IMR-90 (cell line): Measurements from ENCODE around the gene ZBTB46. TPM values are rescaled to one million over a fixed set of nuclear protein-coding genes. Genes with fewer than 3 reads are reported as not detected.

Source experiments
- ATAC-seq: fragments of 200-7000 bp; cut with Tn5 transposase; 2 replicates; pipeline ENCODE4 v1.9.1; 2020; ENCODE audit warnings: low read depth, mild to moderate bottlenecking, moderate library complexity
- BruUV-seq: library from RNA; stranded (reverse); fragments of 400-500 nt; replicated peaks from 2 replicates; lab custom pipeline; 2021; lab: Mats Ljungman, UMichigan
- CTCF ChIA-PET: fragments of 300-600 bp; formaldehyde crosslinking; extraction: SDS; loops from one replicate; lab custom pipeline; 2021; ENCODE audit warnings: antibody characterized with exemption; lab: Yijun Ruan, JAX
- POLR2A ChIA-PET: fragments of 300-600 bp; sonication (Branson Sonifier 250); formaldehyde crosslinking; loops from one replicate; lab custom pipeline; 2022; ENCODE audit warnings: antibody characterized with exemption; ENCODE audit not compliant: unreplicated experiment; lab: Charles Lee
- DNase-seq: peaks from one replicate; pipeline ENCODE4 v3.0.0; 2013
- H2AFZ ChIP-seq: replicated peaks from 2 replicates; pipeline ENCODE3; 2013; ENCODE audit warnings: low read length, mild to moderate bottlenecking; ENCODE audit not compliant: poor library complexity
- H2AK5ac ChIP-seq: 2 replicates; pipeline ENCODE4 v1.6.1; 2013; ENCODE audit warnings: low read depth, low read length, inconsistent platforms
- H2AK9ac ChIP-seq: replicated peaks from 2 replicates; pipeline ENCODE3; 2013; ENCODE audit warnings: mild to moderate bottlenecking, low read depth, low read length, moderate library complexity; ENCODE audit not compliant: poor library complexity
- H2BK120ac ChIP-seq: 2 replicates; pipeline ENCODE4 v1.6.1; 2013; ENCODE audit warnings: low read depth, low read length, inconsistent platforms
- H2BK15ac ChIP-seq: 3 replicates; pipeline ENCODE4 v1.6.1; 2013; ENCODE audit warnings: low read depth, low read length, inconsistent platforms
- H2BK20ac ChIP-seq: 2 replicates; pipeline ENCODE4 v1.6.1; 2013; ENCODE audit warnings: low read depth, mild to moderate bottlenecking, inconsistent platforms, low read length, moderate library complexity
- H2BK5ac ChIP-seq: 2 replicates; pipeline ENCODE4 v1.6.1; 2013; ENCODE audit warnings: mild to moderate bottlenecking, low read depth, low read length, inconsistent platforms; ENCODE audit not compliant: poor library complexity, severe bottlenecking
- H3K14ac ChIP-seq: replicated peaks from 2 replicates; pipeline ENCODE4 v1.6.1; 2013; ENCODE audit warnings: low read depth, low read length, inconsistent platforms
- H3K18ac ChIP-seq: 2 replicates; pipeline ENCODE4 v1.6.1; 2013; ENCODE audit warnings: low read depth, low read length, control low read depth
- H3K23ac ChIP-seq: 2 replicates; pipeline ENCODE4 v1.6.1; 2013; ENCODE audit warnings: low read depth, low read length, inconsistent platforms
- H3K27ac ChIP-seq: 2 replicates; pipeline ENCODE4 v1.5.1; 2013; ENCODE audit warnings: mild to moderate bottlenecking, control low read depth, low read length; ENCODE audit not compliant: insufficient read depth
- H3K27me3 ChIP-seq: 2 replicates; pipeline ENCODE4 v1.6.1; 2013; ENCODE audit warnings: low read length; ENCODE audit not compliant: control insufficient read depth, insufficient read depth
- H3K36me3 ChIP-seq: 2 replicates; pipeline ENCODE4 v1.6.1; 2013; ENCODE audit warnings: low read length, mixed read lengths; ENCODE audit not compliant: control insufficient read depth, insufficient read depth
- H3K4ac ChIP-seq: 2 replicates; pipeline ENCODE4 v1.6.1; 2013; ENCODE audit warnings: low read depth, low read length, inconsistent platforms
- H3K4me1 ChIP-seq: 2 replicates; pipeline ENCODE4 v1.6.1; 2013; ENCODE audit warnings: low read length, mixed read lengths; ENCODE audit not compliant: control insufficient read depth, insufficient read depth
- H3K4me2 ChIP-seq: 2 replicates; pipeline ENCODE4 v1.6.1; 2013; ENCODE audit warnings: low read depth, mild to moderate bottlenecking, control low read depth, low read length, moderate library complexity
- H3K4me3 ChIP-seq: 2 replicates; pipeline ENCODE4 v1.5.1; 2013; ENCODE audit warnings: low read depth, mild to moderate bottlenecking, control low read depth, low read length, moderate library complexity; ENCODE audit not compliant: insufficient read depth
- H3K56ac ChIP-seq: 2 replicates; pipeline ENCODE4 v1.6.1; 2013; ENCODE audit warnings: low read length, inconsistent platforms; ENCODE audit not compliant: insufficient read depth; ENCODE audit errors: extremely low read depth
- H3K79me1 ChIP-seq, 2 experiments: 2 replicates each; pipeline ENCODE4 v1.6.1; 2013; ENCODE audit warnings: low read length in 2 of 2, inconsistent platforms in 1 of 2, low read depth in 1 of 2
- H3K9ac ChIP-seq: 2 replicates; pipeline ENCODE4 v1.6.1; 2013; ENCODE audit warnings: low read depth, low read length, control low read depth
- H3K9me1 ChIP-seq: 2 replicates; pipeline ENCODE4 v1.6.1; 2013; ENCODE audit warnings: low read length, inconsistent platforms; ENCODE audit not compliant: insufficient read depth
- H3K9me3 ChIP-seq: 2 replicates; pipeline ENCODE4 v1.6.1; 2013; ENCODE audit warnings: low read length; ENCODE audit not compliant: control insufficient read depth, insufficient read depth
- H4K20me1 ChIP-seq: 2 replicates; pipeline ENCODE4 v1.6.1; 2013; ENCODE audit warnings: low read length, inconsistent platforms; ENCODE audit not compliant: insufficient read depth
- H4K5ac ChIP-seq: 2 replicates; pipeline ENCODE4 v1.6.1; 2013; ENCODE audit warnings: mild to moderate bottlenecking, low read depth, low read length, control low read depth
- H4K8ac ChIP-seq, 2 experiments: 2 replicates each; pipeline ENCODE4 v1.6.1; 2013; ENCODE audit warnings: low read depth in 2 of 2, low read length in 2 of 2, control low read depth in 1 of 2, inconsistent platforms in 1 of 2
- H4K91ac ChIP-seq: 2 replicates; pipeline ENCODE4 v1.6.1; 2013; ENCODE audit warnings: low read depth, low read length, inconsistent platforms; ENCODE audit not compliant: insufficient read depth
- POLR2A ChIP-seq: IDR thresholded peaks from 2 replicates; pipeline ENCODE4 v1.6.1; 2012; ENCODE audit warnings: mild to moderate bottlenecking, low read depth, low read length
- WGBS, 2 experiments: methylation state at CpG; one replicate each; pipeline versions ENCODE4 v1.1.5 to v1.1.7; 2013; ENCODE audit warnings: missing lambda C conversion rate in 2 of 2; ENCODE audit not compliant: insufficient read length in 1 of 2; ENCODE audit errors: extremely low coverage in 2 of 2; 5-methylcytosine and 5-hydroxymethylcytosine counted together
- dilution Hi-C: fragments of 300-500 bp; cut with HindIII; formaldehyde crosslinking; loops from one replicate; pipeline ENCODE4 v1.14.3; 2018; ENCODE audit warnings: low sequenced_read_pairs; ENCODE audit not compliant: unreplicated experiment
- in situ Hi-C: fragments of 300-500 bp; cut with MboI; formaldehyde crosslinking; loops from 3 replicates; pipeline ENCODE4 v1.14.3; 2019; ENCODE audit warnings: low sequenced_read_pairs, inconsistent platforms, mixed read lengths
- intact Hi-C: fragments of 100-400 bp; cut with micrococcal nuclease; formaldehyde crosslinking; loops from 2 replicates; pipeline ENCODE4 v1.10.0; 2022
- polyA plus RNA-seq, 3 experiments: library from polyadenylated mRNA; depleted of rRNA; stranded (reverse); fragments of >200 nt; gene quantifications; 2 replicates each; pipeline ENCODE4 v1.2.3, GENCODE V29; 2012; ENCODE audit warnings: low replicate concordance in 1 of 3
- total RNA-seq: library from RNA; depleted of rRNA; stranded (reverse); fragments of >200 nt; gene quantifications from 2 replicates; pipeline ENCODE4 v1.2.3, GENCODE V29; 2012

ZBTB46 gene
- total and polyA plus RNA-seq, 2 of the 4 experiments (the other 2 are of a cell fraction), result 4.2 to 14.9 TPM

GRCh38 chr20:63734111-63734945 is 96.7 kb downstream of the ZBTB46 start:
- no peak for ATAC-seq
- Histone ChIP-seq H3K23ac (no peak overlapping the region), H4K20me1 (peaks cover 38% of the 10 kb centered on the region)

More at GRCh38 chr20:63734111-63734945, 96.7 kb downstream of the ZBTB46 start:
- Histone ChIP-seq H3K56ac (no peak overlapping the region), H4K8ac (no peak overlapping the region), H3K9me1 (peaks cover 19% of the 10 kb centered on the region), H3K36me3 (peaks cover 39% of the 10 kb centered on the region), H3K9me3 (no peaks in the 10 kb centered on the region), H3K27ac (no peak overlapping the region), H2BK15ac (no peak overlapping the region), H2BK5ac (no peak overlapping the region), H3K14ac (no peak overlapping the region), H3K79me1 (peaks cover 21 to 48% of the 10 kb centered on the region in 2 experiments), H2AK9ac (peak overlapping the region; percentile 37), H3K27me3 (no peaks in the 10 kb centered on the region), H3K4me3 (no peak overlapping the region), H3K4ac (no peak overlapping the region), H2AFZ (no peak overlapping the region), H3K4me2 (no peak overlapping the region), H3K4me1 (peaks cover 5% of the 10 kb centered on the region; the same call in 1 of the 2 replicates), H2BK20ac (no peak overlapping the region), H2BK120ac (no peak overlapping the region), H2AK5ac (no peak overlapping the region), H4K91ac (no peak overlapping the region), H3K18ac (no peak overlapping the region), H4K5ac (no peak overlapping the region), H3K9ac (no peak overlapping the region)
- no peak for DNase-seq
- intact Hi-C loops, result no loop called here
- no TSS peak for BruUV-seq
- ChIA-PET CTCF (no interaction called here), POLR2A (no interaction called here)
- in situ Hi-C loops, result no loop called here
- TF ChIP-seq POLR2A, result no peak
- 93% methylated on average over 9 of the region's 25 CpGs; no CpG with 5 or more reads in 1 of the 2 experiments for WGBS, 2 experiments
- dilution Hi-C loops, result no loop called here
